Measurements from ENCODE around the gene TXNRD2. TPM values are rescaled to one million over a fixed set of nuclear protein-coding genes. Genes with fewer than 3 reads are reported as not detected.

TXNRD2 gene
- total RNA-seq, 1 donor from 2014 or later = 25.7 TPM

DNA sequence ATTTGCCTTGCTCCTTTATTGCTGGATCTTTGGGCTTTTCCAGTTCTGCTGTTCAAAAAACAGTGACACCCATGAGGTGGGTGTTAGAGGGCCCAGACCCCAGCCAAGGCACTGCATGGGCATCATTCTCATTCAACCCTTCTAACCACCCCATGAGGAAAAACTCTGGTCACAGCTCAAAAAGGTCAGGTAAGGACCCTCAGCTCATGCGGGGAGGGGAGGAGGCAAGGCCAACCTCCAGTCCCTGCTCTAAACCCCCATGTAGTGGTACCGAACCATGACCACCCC lies 94.3 kb downstream of the TXNRD2 start:
- Histone ChIP-seq H3K27me3 (ENCODE audit: insufficient read depth, low read length) (no peaks in the 10 kb centered on the region), H3K4me1 (ENCODE audit: insufficient read depth, low read length) (peaks cover 15% of the 10 kb centered on the region), H3K36me3 (ENCODE audit: insufficient read depth, low read length) (peaks cover 5% of the 10 kb centered on the region), H3K27ac (ENCODE audit: low read depth, low read length) (no peak overlapping the region), H3K9ac (ENCODE audit: low read length) (no peak overlapping the region), H3K79me2 (ENCODE audit: insufficient read depth, low read length) (peaks cover 33% of the 10 kb centered on the region), H2AFZ (ENCODE audit: low read depth, low read length) (no peak overlapping the region), H3K9me3 (ENCODE audit: insufficient read depth, low read depth, low read length) (no peaks in the 10 kb centered on the region), H4K20me1 (ENCODE audit: insufficient read depth, low read length) (peaks cover 94% of the 10 kb centered on the region), H3K4me2 (ENCODE audit: low read length) (no peak overlapping the region), H3K4me3 (ENCODE audit: insufficient read depth, low read depth, low read length) (no peak overlapping the region)
- no peak overlapping the region for H3K4me3 Mint-ChIP-seq (ENCODE audit: unreplicated experiment)
- no peak overlapping the region for H3K27ac Mint-ChIP-seq (ENCODE audit: unreplicated experiment)
- no peaks in the 10 kb centered on the region for H3K27me3 Mint-ChIP-seq (ENCODE audit: low read depth, unreplicated experiment)
- TF ChIP-seq, protein P1, sequence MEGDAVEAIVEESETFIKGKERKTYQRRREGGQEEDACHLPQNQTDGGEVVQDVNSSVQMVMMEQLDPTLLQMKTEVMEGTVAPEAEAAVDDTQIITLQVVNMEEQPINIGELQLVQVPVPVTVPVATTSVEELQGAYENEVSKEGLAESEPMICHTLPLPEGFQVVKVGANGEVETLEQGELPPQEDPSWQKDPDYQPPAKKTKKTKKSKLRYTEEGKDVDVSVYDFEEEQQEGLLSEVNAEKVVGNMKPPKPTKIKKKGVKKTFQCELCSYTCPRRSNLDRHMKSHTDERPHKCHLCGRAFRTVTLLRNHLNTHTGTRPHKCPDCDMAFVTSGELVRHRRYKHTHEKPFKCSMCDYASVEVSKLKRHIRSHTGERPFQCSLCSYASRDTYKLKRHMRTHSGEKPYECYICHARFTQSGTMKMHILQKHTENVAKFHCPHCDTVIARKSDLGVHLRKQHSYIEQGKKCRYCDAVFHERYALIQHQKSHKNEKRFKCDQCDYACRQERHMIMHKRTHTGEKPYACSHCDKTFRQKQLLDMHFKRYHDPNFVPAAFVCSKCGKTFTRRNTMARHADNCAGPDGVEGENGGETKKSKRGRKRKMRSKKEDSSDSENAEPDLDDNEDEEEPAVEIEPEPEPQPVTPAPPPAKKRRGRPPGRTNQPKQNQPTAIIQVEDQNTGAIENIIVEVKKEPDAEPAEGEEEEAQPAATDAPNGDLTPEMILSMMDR (IDR thresholded peaks at IDR 0.05; ENCODE audit: insufficient read depth, low read depth, low read length) = no peak
- no peak for TF ChIP-seq EZH2 (IDR thresholded peaks at IDR 0.05; ENCODE audit: insufficient read depth, low read length)
- FAIRE-seq = no peak
- DNase-seq (ENCODE audit: low read depth) = no peak
- H3K36me3 Mint-ChIP-seq (ENCODE audit: low read depth, unreplicated experiment) = peaks cover 11% of the 10 kb centered on the region
- H3K9me3 Mint-ChIP-seq (ENCODE audit: unreplicated experiment) = no peaks in the 10 kb centered on the region
- H3K4me1 Mint-ChIP-seq (ENCODE audit: low read depth, unreplicated experiment) = peaks cover 29% of the 10 kb centered on the region

GRCh38 chr22:19846620-19847344 lies 94.8 kb downstream of the TXNRD2 start:
- H3K4me3 ChIP-seq (ENCODE audit: insufficient read depth, low read depth, low read length) = no peak overlapping the region
- H3K4me1 ChIP-seq (ENCODE audit: insufficient read depth, low read length) = peaks cover 13% of the 10 kb centered on the region
- H2AFZ ChIP-seq (ENCODE audit: low read depth, low read length) = no peak overlapping the region
- TF ChIP-seq, protein P1 (IDR thresholded peaks at IDR 0.05; ENCODE audit: insufficient read depth, low read depth, low read length) = no peak
- no peak for TF ChIP-seq EZH2 (IDR thresholded peaks at IDR 0.05; ENCODE audit: insufficient read depth, low read length)
- no peaks in the 10 kb centered on the region for H3K27me3 ChIP-seq (ENCODE audit: insufficient read depth, low read length)
- peaks cover 4% of the 10 kb centered on the region for H3K36me3 ChIP-seq (ENCODE audit: insufficient read depth, low read length)
- H3K27me3 Mint-ChIP-seq (ENCODE audit: low read depth, unreplicated experiment) = no peaks in the 10 kb centered on the region
- no peak overlapping the region for H3K4me2 ChIP-seq (ENCODE audit: low read length)
- no peaks in the 10 kb centered on the region for H3K9me3 ChIP-seq (ENCODE audit: insufficient read depth, low read depth, low read length)
- no peak overlapping the region for H3K9ac ChIP-seq (ENCODE audit: low read length)
- no peak overlapping the region for H3K27ac Mint-ChIP-seq (ENCODE audit: unreplicated experiment)
- H3K79me2 ChIP-seq (ENCODE audit: insufficient read depth, low read length) = peaks cover 28% of the 10 kb centered on the region
- peaks cover 94% of the 10 kb centered on the region for H4K20me1 ChIP-seq (ENCODE audit: insufficient read depth, low read length)
- FAIRE-seq = no peak
- no peaks in the 10 kb centered on the region for H3K9me3 Mint-ChIP-seq (ENCODE audit: unreplicated experiment)
- no peak overlapping the region for H3K27ac ChIP-seq (ENCODE audit: low read depth, low read length)
- no peak for DNase-seq (ENCODE audit: low read depth)
- no peak overlapping the region for H3K4me3 Mint-ChIP-seq (ENCODE audit: unreplicated experiment)
- peaks cover 8% of the 10 kb centered on the region for H3K36me3 Mint-ChIP-seq (ENCODE audit: low read depth, unreplicated experiment)
- peaks cover 25% of the 10 kb centered on the region for H3K4me1 Mint-ChIP-seq (ENCODE audit: low read depth, unreplicated experiment)

DNA sequence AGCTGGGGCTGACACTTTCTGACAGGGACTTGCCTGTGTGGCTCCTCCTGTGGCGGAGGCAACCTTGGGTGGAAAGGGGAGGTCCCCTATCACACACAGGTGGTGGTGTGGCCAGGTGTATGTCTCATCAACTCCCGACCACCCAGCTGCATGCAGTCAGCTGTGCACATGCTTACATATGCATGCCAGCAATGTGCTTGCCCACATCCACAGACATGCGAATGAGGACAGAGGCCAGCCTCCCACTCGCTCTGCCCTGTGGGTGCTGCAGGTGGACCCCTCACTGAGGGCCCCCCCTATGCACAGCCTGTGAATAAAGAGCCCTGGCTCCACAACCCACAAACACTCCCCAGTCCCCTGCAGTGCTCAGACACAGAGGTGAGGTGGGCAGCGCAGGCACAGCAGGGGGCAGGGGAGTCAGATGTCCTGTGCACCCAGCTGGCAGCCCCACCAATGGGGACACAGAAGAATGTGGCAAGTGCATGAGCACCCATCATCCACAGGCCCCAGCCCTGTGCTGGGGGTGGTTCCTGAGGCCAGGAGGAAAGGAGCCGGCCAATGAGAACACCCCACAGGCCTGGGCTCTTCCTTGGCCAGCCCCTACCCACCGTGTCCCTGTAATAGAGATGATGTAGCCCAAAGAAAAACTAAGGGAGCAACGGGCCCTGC lies 96.4 kb downstream of the TXNRD2 start:
- peaks cover 19% of the 10 kb centered on the region for H3K4me1 Mint-ChIP-seq (ENCODE audit: low read depth, unreplicated experiment)
- DNase-seq (ENCODE audit: low read depth) (no peak), FAIRE-seq (no peak)
- Histone ChIP-seq H2AFZ (ENCODE audit: low read depth, low read length) (no peak overlapping the region), H3K79me2 (ENCODE audit: insufficient read depth, low read length) (peaks cover 12% of the 10 kb centered on the region), H3K4me2 (ENCODE audit: low read length) (peak overlapping the region; percentile 53), H3K9me3 (ENCODE audit: insufficient read depth, low read depth, low read length) (no peaks in the 10 kb centered on the region), H3K4me3 (ENCODE audit: insufficient read depth, low read depth, low read length) (no peak overlapping the region), H4K20me1 (ENCODE audit: insufficient read depth, low read length) (peaks cover 82% of the 10 kb centered on the region), H3K9ac (ENCODE audit: low read length) (no peak overlapping the region), H3K4me1 (ENCODE audit: insufficient read depth, low read length) (peaks cover 17% of the 10 kb centered on the region), H3K36me3 (ENCODE audit: insufficient read depth, low read length) (peaks cover 2% of the 10 kb centered on the region), H3K27ac (ENCODE audit: low read depth, low read length) (no peak overlapping the region), H3K27me3 (ENCODE audit: insufficient read depth, low read length) (no peaks in the 10 kb centered on the region)
- no peak for TF ChIP-seq EZH2 (IDR thresholded peaks at IDR 0.05; ENCODE audit: insufficient read depth, low read length)
- TF ChIP-seq, protein P1 (IDR thresholded peaks at IDR 0.05; ENCODE audit: insufficient read depth, low read depth, low read length) = no peak
- peaks cover 2% of the 10 kb centered on the region for H3K36me3 Mint-ChIP-seq (ENCODE audit: low read depth, unreplicated experiment)
- no peaks in the 10 kb centered on the region for H3K27me3 Mint-ChIP-seq (ENCODE audit: low read depth, unreplicated experiment)
- no peak overlapping the region for H3K27ac Mint-ChIP-seq (ENCODE audit: unreplicated experiment)
- H3K9me3 Mint-ChIP-seq (ENCODE audit: unreplicated experiment) = no peaks in the 10 kb centered on the region
- H3K4me3 Mint-ChIP-seq (ENCODE audit: unreplicated experiment) = no peak overlapping the region
